ENCODE measurements around the gene ARMH2. TPM values are rescaled to one million over a fixed set of nuclear protein-coding genes. Genes with fewer than 3 reads are reported as not detected.

Gene ARMH2
- total and polyA plus RNA-seq, 9 of the 15 experiments (the other 6 are each of a cell fraction or from before 2014, with no cell fraction given), result not detected

- TF ChIP-seq ZBTB5 (IDR thresholded peaks at IDR 0.05), result no peak
These were observed 19.6 kb upstream of the ARMH2 start (continued) for GRCh38 chr6:24818346-24818745.

GRCh38 chr6:24809728-24810127 lies 11.0 kb upstream of the ARMH2 start:
- POLR2A ChIA-PET, result interaction anchor here (0.7 to 2.0 kb wide), 2 partner anchors 9 to 1007 kb away, joined by 3 to 7 read pairs; no protein-coding TSS in a partner anchor
- CTCF ChIA-PET (ENCODE audit: low intra/inter-chr PET ratio), result no interaction called here
- no peak overlapping the region for H3K4me2 ChIP-seq (ENCODE audit: insufficient read depth, low read length)
- FAIRE-seq, result no peak
- H3K9me3 ChIP-seq (replicated peaks; ENCODE audit: control insufficient read depth, insufficient read depth, low read depth, low read length), result no peaks in the 10 kb centered on the region
- in situ Hi-C loops (cut with MboI) (no loop called here), intact Hi-C loops (cut with micrococcal nuclease) (no loop called here)
- H3K79me2 ChIP-seq (ENCODE audit: control insufficient read depth, insufficient read depth, low read length), result no peaks in the 10 kb centered on the region
- H3K36me3 ChIP-seq (ENCODE audit: control insufficient read depth, insufficient read depth, low read length), result no peaks in the 10 kb centered on the region
- H3K4me3 ChIP-seq, result no peak overlapping the region
- no peak for ATAC-seq
- TF ChIP-seq ZBTB12 (CRISPR knock-in tag; IDR thresholded peaks at IDR 0.05) (no peak), SIN3A (IDR thresholded peaks at IDR 0.05; ENCODE audit: borderline replicate concordance in 2 of 2, control insufficient read depth in 1 of 2, low read depth in 2 of 2, low read length in 2 of 2) (no peak), ZNF431 (CRISPR knock-in tag; IDR thresholded peaks at IDR 0.05) (no peak), ZNF79 (CRISPR knock-in tag; IDR thresholded peaks at IDR 0.05; ENCODE audit: low read depth) (no peak), ARNT (IDR thresholded peaks at IDR 0.05) (no peak)
- H3K27me3 ChIP-seq (ENCODE audit: control insufficient read depth in 2 of 2, insufficient read depth in 2 of 2, low read length in 2 of 2), result peaks cover 7 to 11% of the 10 kb centered on the region in 2 experiments; a peak in 3 of 5 replicates
- no TSS peak for BruUV-seq (replicated peaks)
- no peaks in the 10 kb centered on the region for H4K20me1 ChIP-seq (replicated peaks; ENCODE audit: control insufficient read depth, insufficient read depth, low read length)
- H3K27ac ChIP-seq (ENCODE audit: extremely low read depth, low read depth, low read length), result no peak overlapping the region
- DNase-seq (ENCODE audit: extremely low read depth in 1 of 4, low spot score in 3 of 4), result no peak
- WGBS (ENCODE audit: insufficient coverage, low coverage, missing lambda C conversion rate), result 0% methylated on average over 3 of the region's 3 CpGs
- no peak overlapping the region for H2AFZ ChIP-seq (ENCODE audit: low read depth, low read length)
- no peak overlapping the region for H3K9ac ChIP-seq (ENCODE audit: insufficient read depth in 1 of 2, low read depth in 2 of 2, low read length in 2 of 2)
- H3K9me1 ChIP-seq (ENCODE audit: control insufficient read depth, insufficient read depth, low read length), result no peaks in the 10 kb centered on the region
- H3K4me1 ChIP-seq (replicated peaks in 1 of 2; ENCODE audit: control insufficient read depth in 2 of 2, insufficient read depth in 2 of 2, low read length in 2 of 2), result no peaks in the 10 kb centered on the region

Measured in K562 (cell line).